ENCODE measurements around the gene ADK.

The ADK gene

GRCh38 chr10:74753442-74754211, 602.6 kb downstream of the ADK start:
- DNase-seq = no peak

- no peak for DNase-seq
Measured at GRCh38 chr10:74754381-74754821, 603.4 kb downstream of the ADK start.

GRCh38 chr10:74755273-74755672, 604.3 kb downstream of the ADK start:
- DNase-seq = no peak

All from effector CD4-positive, alpha-beta T cell (primary cell).